NCI-H345 treated with DMSO at 0.1 percent for 48 hours (cell line): ENCODE measurements around the gene MOB3C.
"Not testable (repeated sequence)": the region's sequence is repeated elsewhere in the genome, so short reads cannot be mapped to it uniquely, and the experiment has no call there.

Experiments used
- DNase-seq: peaks from one replicate; lab custom pipeline; 2025; ENCODE audit not compliant: unreplicated experiment; lab: John Stamatoyannopoulos, UW

MOB3C gene

GRCh38 chr1:46616277-46617107, at the start of gene MOB3C:
TSS of gene MOB3C (minus strand) at chr1:46616811. CDS start at chr1:46613321, 3,490 bp downstream.
- DNase-seq: peak; percentile 21

DNA sequence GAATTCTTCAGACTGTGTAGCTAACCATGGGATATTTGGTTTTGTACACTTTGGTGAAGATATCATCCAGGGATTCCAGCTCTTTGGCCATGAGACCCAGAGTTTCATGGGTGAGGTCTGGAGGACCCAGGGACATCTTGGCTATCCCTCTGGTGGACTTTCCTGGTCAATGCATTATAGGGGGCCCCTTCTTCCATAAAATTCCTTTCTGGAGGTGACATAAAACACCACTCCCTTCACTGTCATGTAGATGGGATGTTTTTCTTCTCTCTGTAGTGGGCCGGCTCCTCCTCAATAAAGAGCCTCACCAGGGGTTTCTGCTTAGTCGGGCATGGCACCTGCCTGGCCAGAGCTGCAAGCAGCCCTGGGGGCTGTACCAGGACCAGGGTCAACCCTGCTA, 49.4 kb upstream of the MOB3C start:
- DNase-seq: no peak

GRCh38 chr1:46662919-46663318, 46.3 kb upstream of the MOB3C start:
- DNase-seq: not testable (repeated sequence)

- DNase-seq: not testable (repeated sequence)
Measured at GRCh38 chr1:46660116-46660515, 43.5 kb upstream of the MOB3C start.

DNA sequence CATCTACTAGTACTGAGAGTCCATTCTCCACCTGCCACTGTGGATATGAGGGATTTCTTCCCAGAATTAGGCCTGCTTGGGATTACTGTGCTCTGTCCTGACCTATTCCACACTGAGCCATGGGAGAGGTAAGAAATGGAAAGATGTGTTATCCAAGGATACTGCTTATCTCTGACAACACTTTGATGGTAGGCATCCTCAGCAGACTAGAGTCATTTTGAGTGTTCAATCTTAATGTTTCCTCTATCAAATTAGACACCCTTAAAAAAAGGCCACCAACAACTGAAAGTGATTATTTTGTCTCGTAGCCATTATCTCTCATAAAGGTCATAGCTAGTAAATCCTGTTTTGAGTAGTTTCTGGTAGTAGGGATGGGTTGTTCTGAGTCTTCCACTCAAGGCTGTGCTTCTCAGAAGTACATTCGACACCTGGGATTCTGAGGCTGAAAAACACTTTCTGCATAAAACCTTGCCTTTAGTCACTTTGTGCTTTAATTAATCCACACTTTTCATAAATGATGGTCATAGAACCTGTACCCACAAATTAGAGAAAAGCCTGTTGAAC, 42.8 kb upstream of the MOB3C start:
- no peak for DNase-seq

DNA sequence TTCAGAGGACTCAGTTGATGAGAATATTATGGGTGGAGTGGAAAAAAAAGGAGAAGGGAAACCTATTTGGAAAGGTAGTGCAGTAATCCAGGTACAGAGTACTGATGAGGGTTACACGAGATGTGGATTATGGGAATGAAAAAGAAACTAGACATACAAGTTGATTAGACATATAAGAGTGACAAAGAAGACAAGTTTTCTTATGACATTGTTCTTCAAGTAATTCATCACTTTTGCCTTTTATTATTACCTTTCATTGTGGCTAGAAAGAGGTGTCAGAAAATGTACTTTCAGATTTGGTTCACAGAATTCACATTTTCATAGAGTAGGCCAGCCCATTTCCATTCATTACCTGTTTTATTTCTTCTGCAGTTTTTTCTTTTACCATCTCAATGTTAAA, 41.2 kb upstream of the MOB3C start:
- DNase-seq: no peak

DNA sequence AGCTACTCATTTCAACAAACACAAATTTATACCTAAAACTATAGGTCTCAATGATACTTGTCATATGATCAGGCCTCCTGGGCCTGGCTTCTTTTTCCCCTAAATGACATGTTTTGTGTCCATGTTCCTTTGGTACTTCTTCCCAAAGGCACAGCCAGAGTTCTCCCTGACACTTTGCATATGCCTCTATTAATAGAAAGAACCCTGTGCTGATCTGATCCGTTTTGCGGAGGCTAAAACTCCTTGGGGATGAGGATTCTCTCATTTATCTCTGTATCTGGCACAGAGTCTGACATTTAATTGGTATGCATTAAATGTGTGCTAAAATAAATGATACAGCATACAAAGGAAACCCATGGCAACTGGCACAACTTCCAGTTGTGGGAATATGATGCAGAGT, 40.0 kb upstream of the MOB3C start:
- DNase-seq: no peak

DNA sequence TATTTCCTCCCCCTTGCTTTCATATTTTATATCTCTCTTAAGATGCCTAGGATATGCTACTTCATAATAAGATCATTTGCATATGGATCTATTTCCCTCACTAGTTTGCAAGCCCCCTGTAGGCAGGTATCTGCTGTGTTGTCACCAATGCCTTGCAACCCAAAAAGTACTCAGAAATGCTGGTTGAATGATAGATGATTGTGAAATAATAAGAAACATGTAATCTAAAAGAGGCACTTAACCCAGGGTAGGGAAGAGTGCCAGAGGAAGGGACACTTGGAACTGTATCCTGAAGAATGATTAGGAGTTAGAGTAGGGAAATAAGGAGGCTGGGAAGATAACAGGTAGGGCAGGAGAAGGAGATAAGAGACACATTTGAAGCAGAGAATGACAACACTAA, 39.2 kb upstream of the MOB3C start:
- DNase-seq: no peak

DNA sequence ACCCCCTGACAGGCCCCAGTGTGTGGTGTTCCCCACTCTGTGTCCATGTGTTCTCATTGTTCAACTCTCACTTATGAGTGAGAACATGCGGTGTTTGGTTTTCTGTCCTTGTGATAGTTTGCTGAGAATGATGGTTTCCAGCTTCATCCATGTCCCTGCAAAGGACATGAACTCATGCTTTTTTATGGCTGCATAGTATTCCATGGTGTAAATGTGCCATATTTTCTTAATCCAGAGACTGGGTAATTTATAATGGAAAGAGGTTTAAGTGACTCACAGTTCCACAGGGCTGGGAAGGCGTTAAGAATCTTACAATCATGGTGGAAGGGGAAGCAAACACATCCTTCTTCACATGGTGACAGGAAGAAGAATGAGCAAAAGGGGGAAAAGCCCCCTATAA, 38.1 kb upstream of the MOB3C start:
- DNase-seq: not testable (repeated sequence)

DNA sequence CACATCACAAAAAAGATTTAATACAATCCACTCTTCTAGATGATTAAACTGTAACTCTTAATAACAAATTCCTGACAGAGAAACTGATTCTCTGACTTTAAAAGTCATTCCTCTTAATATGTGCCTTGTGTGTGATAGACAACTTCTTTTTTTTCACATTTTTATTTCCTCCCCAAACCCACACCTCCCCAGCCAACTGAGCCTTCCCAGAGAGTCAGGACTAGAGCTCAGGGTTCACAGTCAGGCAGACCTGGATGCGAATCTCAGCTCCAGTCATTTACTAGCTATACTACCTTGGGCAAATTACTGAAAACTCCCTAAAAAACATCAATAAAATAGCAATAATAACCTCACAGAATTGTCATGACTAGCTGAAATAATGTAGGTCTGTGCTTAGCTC, 37.4 kb upstream of the MOB3C start:
- no peak for DNase-seq

GRCh38 chr1:46653405-46653958, 36.9 kb upstream of the MOB3C start:
- no peak for DNase-seq

DNA sequence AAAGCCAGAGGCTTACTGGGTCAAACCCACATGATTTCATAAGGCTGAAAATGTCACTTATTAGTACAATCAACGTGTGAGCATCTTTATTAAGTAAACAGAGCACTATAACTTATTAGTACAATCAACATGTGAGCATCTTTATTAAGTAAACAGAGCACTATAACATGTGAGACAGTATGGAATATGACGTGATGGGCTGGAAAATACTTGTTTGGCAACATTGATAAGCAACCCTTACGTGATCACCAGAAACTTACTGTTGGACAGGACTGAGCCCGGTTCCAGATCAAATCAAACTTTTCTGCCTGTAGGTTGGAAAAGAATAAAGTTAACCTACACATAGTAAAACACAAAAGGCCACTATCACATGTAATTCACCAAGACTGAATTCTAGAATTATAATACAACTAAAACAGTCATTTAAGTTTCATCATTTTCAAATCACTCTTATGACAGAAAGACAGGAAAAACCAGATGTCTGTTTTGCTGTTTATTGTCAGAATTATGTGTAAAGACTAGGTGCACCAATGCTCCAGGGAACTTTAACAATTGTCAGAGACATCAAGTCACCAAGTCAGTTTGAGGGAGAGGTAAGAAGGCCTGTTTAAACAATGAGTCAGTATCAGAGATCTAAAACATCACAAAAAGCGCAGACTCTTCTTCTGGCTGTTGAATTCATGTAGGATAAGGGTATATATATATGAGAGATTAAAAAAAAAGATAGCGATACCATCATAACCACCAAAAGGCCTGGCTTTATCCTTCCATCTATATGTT, 35.9 kb upstream of the MOB3C start:
- no peak for DNase-seq

- not testable (repeated sequence) for DNase-seq
Measured at GRCh38 chr1:46651152-46651551, 34.5 kb upstream of the MOB3C start.

DNA sequence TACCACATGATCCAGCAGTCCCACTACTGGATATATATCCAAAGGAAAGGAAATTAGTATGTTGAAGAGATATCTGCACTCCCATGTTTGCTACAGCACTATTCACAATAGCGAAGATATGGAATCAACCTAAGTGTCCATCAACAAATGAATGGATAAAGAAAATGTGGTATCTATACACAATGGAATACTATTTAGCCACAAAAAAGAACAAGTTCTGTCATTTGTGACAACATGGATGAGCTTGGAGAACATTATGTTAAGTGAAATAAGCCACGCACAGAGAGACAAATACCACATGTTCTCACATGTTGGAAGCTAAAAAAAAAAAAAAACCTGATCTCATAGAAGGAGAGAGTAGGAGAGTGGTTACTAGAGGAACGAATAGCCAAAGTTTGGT, 33.9 kb upstream of the MOB3C start:
- no peak for DNase-seq

DNA sequence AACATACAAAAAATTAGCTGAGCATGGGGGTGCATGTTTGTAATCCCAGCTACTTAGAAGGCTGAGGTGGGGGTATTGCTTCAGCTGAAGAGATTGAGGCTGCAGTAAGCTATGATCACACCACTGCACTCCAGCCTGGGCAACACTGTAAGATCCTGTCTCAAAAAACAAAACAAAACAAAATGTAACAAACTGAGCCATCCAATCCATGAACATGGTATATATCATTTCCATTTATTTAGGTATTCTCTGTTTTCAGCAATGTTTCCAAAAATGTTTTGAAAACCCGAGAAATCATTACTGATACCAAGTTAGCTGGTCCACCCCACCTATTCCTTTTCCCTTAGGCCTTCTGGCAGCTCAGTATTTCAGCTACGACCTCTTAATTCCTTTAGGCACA, 33.2 kb upstream of the MOB3C start:
- DNase-seq: no peak

GRCh38 chr1:46647611-46648010, 31.0 kb upstream of the MOB3C start:
- DNase-seq: no peak

- DNase-seq: no peak
Measured at GRCh38 chr1:46646844-46647243, 30.2 kb upstream of the MOB3C start.

DNA sequence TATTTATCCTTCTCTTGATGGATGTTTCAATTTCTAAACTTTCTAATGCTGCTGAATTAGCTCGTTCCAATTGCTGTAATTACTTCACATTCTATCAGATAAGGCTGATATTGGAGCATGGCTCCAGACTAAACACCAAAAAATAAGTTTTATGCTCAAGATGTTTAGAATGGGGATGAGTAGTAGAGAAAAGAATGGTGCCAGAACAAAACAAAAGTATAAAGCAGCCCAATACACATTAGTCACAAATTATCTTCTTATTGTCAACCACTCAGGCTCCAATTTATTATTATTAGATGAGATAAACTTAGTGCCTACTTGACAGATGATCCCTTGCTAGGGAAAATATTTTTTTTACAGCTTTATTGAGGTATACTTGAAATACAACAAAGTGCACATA, 29.7 kb upstream of the MOB3C start:
- DNase-seq: no peak

DNA sequence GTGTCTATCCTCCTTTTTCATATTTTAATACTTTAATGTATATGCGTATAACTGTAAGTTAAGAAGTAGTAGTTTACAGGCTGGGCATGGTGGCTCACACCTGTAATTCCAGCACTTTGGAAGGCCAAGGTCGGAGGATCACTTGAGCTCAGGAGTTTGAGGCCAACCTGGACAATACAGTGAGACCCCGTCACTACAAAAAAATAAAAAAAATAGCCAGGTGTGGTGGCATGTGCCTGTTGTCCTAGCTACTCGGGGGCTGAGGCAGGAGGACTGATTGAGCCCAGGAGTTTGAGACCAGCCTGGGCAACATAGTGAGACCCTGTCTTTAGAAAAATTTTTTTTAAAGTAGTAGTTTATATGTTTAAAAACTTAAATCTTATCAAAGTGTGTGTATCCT, 29.2 kb upstream of the MOB3C start:
- no peak for DNase-seq

GRCh38 chr1:46643368-46643775, 26.8 kb upstream of the MOB3C start:
- DNase-seq: peak; percentile 93

DNA sequence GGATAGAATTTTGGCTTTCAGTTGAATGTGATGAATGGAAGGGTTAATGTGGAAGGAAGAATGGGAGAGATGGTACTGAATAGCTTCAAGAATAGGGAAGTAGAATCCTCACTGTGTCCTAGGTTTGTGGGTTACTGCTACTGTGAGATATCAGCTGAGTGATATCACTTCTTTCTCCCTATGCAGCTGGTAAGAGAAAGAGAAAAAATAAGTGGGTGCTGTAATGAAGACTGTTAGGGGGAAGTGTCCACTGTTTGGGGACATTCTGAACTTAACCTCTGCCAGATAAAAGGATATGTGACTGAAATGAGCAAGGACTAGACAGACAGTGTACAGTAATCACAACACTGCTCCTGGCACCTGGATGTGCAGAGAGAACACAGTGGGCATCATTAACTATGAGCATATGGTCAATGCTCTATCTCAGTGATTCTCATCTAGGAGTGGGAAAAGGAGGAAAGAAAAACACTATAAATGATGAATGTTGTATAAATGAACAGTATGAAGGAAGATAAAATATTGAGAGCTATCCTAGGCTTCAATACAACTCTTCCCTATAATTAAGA, 25.6 kb upstream of the MOB3C start:
- DNase-seq: no peak
